CD14-positive monocyte (primary cell): ENCODE results near the gene GIGYF2. TPM values are rescaled to one million over a fixed set of nuclear protein-coding genes. Genes with fewer than 3 reads are reported as not detected.

Source experiments
- DNase-seq, 3 donors: peaks; one replicate each; pipeline ENCODE4 v3.0.0-alpha.2; 2011 to 2022
- H2AFZ ChIP-seq: 2 replicates; pipeline ENCODE4 v1.6.0; 2012; ENCODE audit warnings: mild to moderate bottlenecking, low read depth, low read length, inconsistent platforms; ENCODE audit not compliant: insufficient read depth, poor library complexity, severe bottlenecking
- H3K27ac ChIP-seq, 2 donors: 1 replicate in 1 of 2; 2 replicates in 1 of 2; pipeline ENCODE4 v1.5.1; 2012 to 2013; ENCODE audit warnings: low read length in 2 of 2, control low read depth in 1 of 2, inconsistent platforms in 1 of 2, low read depth in 1 of 2, mild to moderate bottlenecking in 1 of 2
- H3K27me3 ChIP-seq, 2 donors: one replicate each; pipeline versions ENCODE4 v1.6.0 to v1.6.1; 2011 to 2013; ENCODE audit warnings: low read length in 2 of 2; ENCODE audit not compliant: control insufficient read depth in 2 of 2, insufficient read depth in 2 of 2
- H3K36me3 ChIP-seq, 2 donors: replicated peaks in 1 of 2; 1 replicate in 1 of 2; 2 replicates in 1 of 2; pipeline versions ENCODE4 v1.5.1 to v1.6.1; 2012 to 2013; ENCODE audit warnings: low read length in 2 of 2, control low read depth in 1 of 2, inconsistent platforms in 1 of 2, mild to moderate bottlenecking in 1 of 2; ENCODE audit not compliant: insufficient read depth in 2 of 2, control insufficient read depth in 1 of 2
- H3K4me1 ChIP-seq, 2 donors: 1 replicate in 1 of 2; 2 replicates in 1 of 2; pipeline versions ENCODE4 v1.5.1 to v1.6.1; 2012 to 2013; ENCODE audit warnings: low read length in 2 of 2, control low read depth in 1 of 2, inconsistent platforms in 1 of 2, mild to moderate bottlenecking in 1 of 2, moderate library complexity in 1 of 2; ENCODE audit not compliant: insufficient read depth in 2 of 2, control insufficient read depth in 1 of 2
- H3K4me2 ChIP-seq: replicated peaks from 2 replicates; pipeline ENCODE3; 2012; ENCODE audit warnings: low read length, moderate library complexity, mild to moderate bottlenecking; ENCODE audit not compliant: poor library complexity, severe bottlenecking; ENCODE audit errors: extremely low read depth
- H3K4me3 ChIP-seq, 3 experiments: fragments of 200-600 bp in 1 of 3; sonication (generic) in 1 of 3; replicated peaks in 1 of 3; 1 replicate in 2 of 3; 2 replicates in 1 of 3; pipeline ENCODE4 v1.5.1; 2011 to 2013; ENCODE audit warnings: low read length in 3 of 3, mild to moderate bottlenecking in 3 of 3, control low read depth in 2 of 3, low read depth in 2 of 3, inconsistent platforms in 1 of 3, moderate library complexity in 1 of 3
- H3K79me2 ChIP-seq: 2 replicates; pipeline ENCODE4 v1.6.0; 2012; ENCODE audit warnings: mild to moderate bottlenecking, control low read depth, inconsistent platforms, low read length, moderate library complexity; ENCODE audit not compliant: insufficient read depth
- H3K9ac ChIP-seq: 2 replicates; pipeline ENCODE4 v1.6.0; 2017; ENCODE audit warnings: low read length, mild to moderate bottlenecking; ENCODE audit not compliant: insufficient read depth, poor library complexity, severe bottlenecking
- H3K9me3 ChIP-seq, 2 donors: replicated peaks in 1 of 2; 1 replicate in 1 of 2; 2 replicates in 1 of 2; pipeline versions ENCODE4 v1.5.1 to v1.6.1; 2012 to 2013; ENCODE audit warnings: low read length in 2 of 2, control low read depth in 1 of 2; ENCODE audit not compliant: control insufficient read depth in 1 of 2, insufficient read depth in 1 of 2
- H4K20me1 ChIP-seq: 2 replicates; pipeline ENCODE4 v1.6.0; 2012; ENCODE audit warnings: mild to moderate bottlenecking, low read length, control low read depth, moderate library complexity; ENCODE audit not compliant: insufficient read depth
- H3K27ac Mint-ChIP-seq, 7 donors: one replicate each; pipeline ENCODE4 v1.8.0; 2020; ENCODE audit warnings: mild to moderate bottlenecking in 7 of 7, mixed read lengths in 7 of 7, moderate library complexity in 6 of 7, inconsistent platforms in 2 of 7
- H3K27me3 Mint-ChIP-seq, 3 donors: one replicate each; pipeline ENCODE4 v1.8.0; 2021 to 2022; ENCODE audit warnings: low read depth in 3 of 3, mild to moderate bottlenecking in 3 of 3, mixed read lengths in 3 of 3, moderate library complexity in 3 of 3, inconsistent platforms in 1 of 3
- H3K36me3 Mint-ChIP-seq, 2 donors: one replicate each; pipeline ENCODE4 v1.8.0; 2020; ENCODE audit warnings: mixed read lengths in 2 of 2, inconsistent platforms in 1 of 2, mild to moderate bottlenecking in 1 of 2
- H3K4me1 Mint-ChIP-seq: one replicate; pipeline ENCODE4 v1.8.0; 2020; ENCODE audit warnings: mild to moderate bottlenecking, mixed read lengths
- H3K4me3 Mint-ChIP-seq, 2 donors: one replicate each; pipeline ENCODE4 v1.8.0; 2020; ENCODE audit warnings: mild to moderate bottlenecking in 2 of 2, mixed read lengths in 2 of 2, moderate library complexity in 1 of 2
- H3K9me3 Mint-ChIP-seq, 7 donors: one replicate each; pipeline ENCODE4 v1.8.0; 2020 to 2022; ENCODE audit warnings: mixed read lengths in 7 of 7, mild to moderate bottlenecking in 6 of 7, moderate library complexity in 6 of 7, inconsistent platforms in 2 of 7
- CTCF ChIP-seq: fragments of 200-600 bp; IDR thresholded peaks from one replicate; pipeline ENCODE4 v1.8.0; 2022; ENCODE audit warnings: antibody characterized with exemption, mild to moderate bottlenecking
- WGBS: methylation state at CpG from one replicate; pipeline ENCODE4 v1.1.5; 2013; ENCODE audit warnings: missing lambda C conversion rate; ENCODE audit not compliant: insufficient coverage; 5-methylcytosine and 5-hydroxymethylcytosine counted together
- intact Hi-C, 2 donors: fragments of 100-400 bp; cut with micrococcal nuclease; formaldehyde crosslinking; loops; one replicate each; pipeline versions ENCODE4 v1.15.0 to v1.15.1; 2023
- polyA plus RNA-seq, 3 donors: library from polyadenylated mRNA; depleted of rRNA in 1 of 3; unstranded in 2 of 3; stranded (reverse) in 1 of 3; fragments of 300-500 nt in 2 of 3; fragments of >200 nt in 1 of 3; fragmentation: Illumina TruSeq in 2 of 3; gene quantifications; 1 replicate in 2 of 3; 2 replicates in 1 of 3; pipeline ENCODE4 v1.2.3, GENCODE V29; 2012 to 2021

The GIGYF2 gene
- polyA plus RNA-seq, 3 donors = 7.7 to 20.7 (median 17.3) TPM

GRCh38 chr2:232687382-232688160, 9.6 kb upstream of the GIGYF2 start:
- H3K27ac Mint-ChIP-seq = no peak overlapping the region
- Histone ChIP-seq H3K4me2 (no peak overlapping the region), H3K4me3 (no peak overlapping the region), H3K27ac (no peak overlapping the region), H3K27me3 (no peaks in the 10 kb centered on the region), H3K79me2 (no peaks in the 10 kb centered on the region), H3K36me3 (no peaks in the 10 kb centered on the region), H4K20me1 (no peaks in the 10 kb centered on the region), H3K9me3 (no peaks in the 10 kb centered on the region), H3K4me1 (no peaks in the 10 kb centered on the region), H3K9ac (no peak overlapping the region), H2AFZ (no peak overlapping the region)
- no peak for TF ChIP-seq CTCF
- peaks cover 2 to 7% (median 5%) of the 10 kb centered on the region in 3 donors for H3K27me3 Mint-ChIP-seq
- 81% methylated on average over 10 of the region's 11 CpGs for WGBS
- intact Hi-C loops = no loop called here
- no peak for DNase-seq
- H3K4me3 Mint-ChIP-seq = no peak overlapping the region
- no peaks in the 10 kb centered on the region for H3K4me1 Mint-ChIP-seq
- H3K9me3 Mint-ChIP-seq = peaks cover 0 to 3% (median 0%) of the 10 kb centered on the region in 7 donors
- no peaks in the 10 kb centered on the region for H3K36me3 Mint-ChIP-seq

DNA sequence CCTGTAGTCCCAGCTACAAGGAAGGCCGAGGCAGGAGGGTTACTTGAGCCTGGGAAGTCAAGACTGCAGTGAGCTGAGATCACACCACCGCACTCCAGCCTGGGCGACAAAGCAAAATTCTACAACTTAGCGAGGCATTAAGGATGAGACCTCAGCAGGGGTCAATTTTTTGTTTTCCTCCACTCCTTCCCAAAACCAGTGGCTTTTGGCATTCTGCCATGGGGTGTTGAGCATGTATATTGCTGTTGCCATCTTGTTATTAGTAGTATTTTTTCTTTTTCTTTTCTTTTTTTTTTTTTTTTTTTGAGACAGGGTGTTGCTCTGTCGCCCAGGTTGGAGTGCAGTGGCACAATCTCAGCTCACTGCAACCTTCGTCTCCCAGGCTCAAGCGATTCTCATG, 8.9 kb upstream of the GIGYF2 start:
- H3K4me3 Mint-ChIP-seq = no peak overlapping the region
- Histone ChIP-seq H3K4me2 (no peak overlapping the region), H3K4me1 (no peaks in the 10 kb centered on the region), H3K79me2 (no peaks in the 10 kb centered on the region), H2AFZ (no peak overlapping the region), H4K20me1 (no peaks in the 10 kb centered on the region), H3K4me3 (no peak overlapping the region), H3K9me3 (no peaks in the 10 kb centered on the region), H3K27me3 (no peaks in the 10 kb centered on the region), H3K36me3 (no peaks in the 10 kb centered on the region), H3K27ac (no peak overlapping the region), H3K9ac (no peak overlapping the region)
- H3K9me3 Mint-ChIP-seq = peaks cover 0 to 3% (median 0%) of the 10 kb centered on the region in 7 donors
- 100% methylated on average over 5 of the region's 7 CpGs for WGBS
- H3K4me1 Mint-ChIP-seq = no peaks in the 10 kb centered on the region
- intact Hi-C loops = no loop called here
- peaks cover 2 to 4% (median 4%) of the 10 kb centered on the region in 3 donors for H3K27me3 Mint-ChIP-seq
- no peaks in the 10 kb centered on the region for H3K36me3 Mint-ChIP-seq
- no peak for TF ChIP-seq CTCF
- no peak for DNase-seq
- H3K27ac Mint-ChIP-seq = no peak overlapping the region
